Lung (tissue), 12 donors: ENCODE measurements around the gene NUTM1. TPM values are rescaled to one million over a fixed set of nuclear protein-coding genes. Genes with fewer than 3 reads are reported as not detected.

Experiments
- ATAC-seq: fragments of 200-7000 bp; cut with Tn5 transposase; one replicate; pipeline ENCODE4 v1.9.1; 2020; ENCODE audit warnings: moderate number of reproducible peaks; ENCODE audit not compliant: insufficient read depth, low FRiP score
- DNase-seq, 3 donors: peaks; one replicate each; pipeline ENCODE4 v3.0.0-alpha.2; 2013 to 2017
- H3K27ac ChIP-seq, 2 donors: one replicate each; pipeline ENCODE4 v1.5.1; 2013; ENCODE audit warnings: mild to moderate bottlenecking in 2 of 2, moderate library complexity in 2 of 2, control low read depth in 1 of 2, inconsistent platforms in 1 of 2, low read depth in 1 of 2, low read length in 1 of 2
- H3K27me3 ChIP-seq, 3 donors: one replicate each; pipeline ENCODE4 v1.5.1; 2013; ENCODE audit warnings: low read length in 2 of 3; ENCODE audit not compliant: control insufficient read depth in 3 of 3, insufficient read depth in 3 of 3
- H3K36me3 ChIP-seq, 4 donors: one replicate each; pipeline ENCODE4 v1.5.1; 2013; ENCODE audit warnings: low read length in 4 of 4, mild to moderate bottlenecking in 1 of 4, moderate library complexity in 1 of 4; ENCODE audit not compliant: control insufficient read depth in 4 of 4, insufficient read depth in 4 of 4
- H3K4me1 ChIP-seq, 5 donors: one replicate each; pipeline ENCODE4 v1.5.1; 2013; ENCODE audit warnings: low read length in 5 of 5, mild to moderate bottlenecking in 2 of 5, moderate library complexity in 1 of 5; ENCODE audit not compliant: control insufficient read depth in 5 of 5, insufficient read depth in 5 of 5
- H3K4me3 ChIP-seq: one replicate; pipeline ENCODE4 v1.5.1; 2013; ENCODE audit warnings: mild to moderate bottlenecking, control low read depth, moderate library complexity
- H3K9ac ChIP-seq, 2 donors: one replicate each; pipeline ENCODE4 v1.5.1; 2013; ENCODE audit warnings: low read length in 2 of 2, control low read depth in 1 of 2; ENCODE audit not compliant: insufficient read depth in 1 of 2
- H3K9me3 ChIP-seq, 4 donors: one replicate each; pipeline ENCODE4 v1.5.1; 2013; ENCODE audit warnings: low read length in 3 of 4, mild to moderate bottlenecking in 1 of 4, moderate library complexity in 1 of 4; ENCODE audit not compliant: control insufficient read depth in 4 of 4, insufficient read depth in 3 of 4
- WGBS, 2 donors: extraction: QIAGEN DNeasy Blood & Tissue Kit; methylation state at CpG; one replicate each; pipeline ENCODE4 v1.1.7; 2013; 5-methylcytosine and 5-hydroxymethylcytosine counted together
- polyA plus RNA-seq, 2 donors: library from polyadenylated mRNA; stranded (reverse); fragments of 200-250 nt; gene quantifications; one replicate each; pipeline ENCODE4 v1.2.1, GENCODE V29; 2013
- total RNA-seq, 2 donors: library from RNA; depleted of rRNA in 1 of 2; stranded (reverse); fragments of >200 nt in 1 of 2; gene quantifications; one replicate each; pipeline ENCODE4 v1.2.1, GENCODE V29; 2014 to 2021
- TF ChIP-seq, protein P1 (sequence below): IDR thresholded peaks from 2 replicates; pipeline ENCODE4 v1.5.1; 2012; ENCODE audit warnings: mild to moderate bottlenecking; ENCODE audit errors: control extremely low read depth, extremely low read depth
- donor health status: control.
- donor health status: control.
- donor health status: Bipolar disorder and iron deficiency.
- donor health status: healthy.
- donor health status: DM: yes; HTN: yes; CAD: no.

NUTM1 gene
- total and polyA plus RNA-seq, 4 donors, result 0.02 TPM; not detected in 3

DNA sequence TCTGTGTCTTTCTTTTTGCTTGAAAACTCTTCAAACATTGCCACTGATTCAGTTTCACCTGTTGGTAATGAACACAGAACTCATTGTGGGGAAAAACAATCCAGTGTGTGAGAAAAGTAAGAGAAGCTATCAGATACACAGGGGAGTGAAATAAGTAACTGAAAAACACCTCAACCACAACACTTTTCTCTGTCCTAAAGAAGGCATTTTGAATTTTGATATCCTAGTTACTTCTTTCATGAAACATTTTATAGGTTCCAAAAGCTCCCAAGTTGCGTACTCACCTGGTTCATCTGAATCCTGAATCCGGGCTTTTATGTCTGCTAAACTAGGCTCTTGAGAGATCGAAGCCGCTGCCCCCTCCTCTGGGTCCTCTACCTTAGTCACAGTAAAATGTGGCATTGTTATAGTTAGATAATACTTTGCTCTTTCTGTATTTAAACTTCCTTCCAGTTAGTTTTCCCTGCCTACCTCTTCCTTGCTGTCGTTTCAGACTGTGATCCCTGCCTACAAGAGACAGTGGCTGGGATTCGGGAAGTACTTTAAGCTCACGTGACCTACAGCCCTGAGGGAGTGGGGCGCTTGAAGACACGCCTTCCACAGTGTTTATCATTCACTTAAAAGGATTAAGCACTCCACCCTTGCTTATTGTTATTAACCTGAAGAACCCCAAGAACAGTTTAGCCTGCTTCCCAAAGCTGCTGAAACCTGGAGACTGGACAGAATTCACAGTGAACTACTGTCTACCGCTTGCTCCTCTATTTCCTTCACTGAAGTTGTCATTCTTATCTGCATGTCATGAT is 24.6 kb upstream of the NUTM1 start:
- Histone ChIP-seq H3K27me3 (no peaks in the 10 kb centered on the region), H3K36me3 (peaks cover 0 to 4% (median 0%) of the 10 kb centered on the region in 4 donors), H3K27ac (peak overlapping the region; percentile 70 to 71), H3K4me1 (peaks cover 0 to 9% (median 2%) of the 10 kb centered on the region in 5 donors), H3K9ac (peak overlapping the region; percentile 54 to 65), H3K9me3 (no peaks in the 10 kb centered on the region), H3K4me3 (peak overlapping the region; percentile 58)
- DNase-seq (peak; percentile 63 to 81 (median 78)), ATAC-seq (peak; percentile 93)
- TF ChIP-seq, protein P1, sequence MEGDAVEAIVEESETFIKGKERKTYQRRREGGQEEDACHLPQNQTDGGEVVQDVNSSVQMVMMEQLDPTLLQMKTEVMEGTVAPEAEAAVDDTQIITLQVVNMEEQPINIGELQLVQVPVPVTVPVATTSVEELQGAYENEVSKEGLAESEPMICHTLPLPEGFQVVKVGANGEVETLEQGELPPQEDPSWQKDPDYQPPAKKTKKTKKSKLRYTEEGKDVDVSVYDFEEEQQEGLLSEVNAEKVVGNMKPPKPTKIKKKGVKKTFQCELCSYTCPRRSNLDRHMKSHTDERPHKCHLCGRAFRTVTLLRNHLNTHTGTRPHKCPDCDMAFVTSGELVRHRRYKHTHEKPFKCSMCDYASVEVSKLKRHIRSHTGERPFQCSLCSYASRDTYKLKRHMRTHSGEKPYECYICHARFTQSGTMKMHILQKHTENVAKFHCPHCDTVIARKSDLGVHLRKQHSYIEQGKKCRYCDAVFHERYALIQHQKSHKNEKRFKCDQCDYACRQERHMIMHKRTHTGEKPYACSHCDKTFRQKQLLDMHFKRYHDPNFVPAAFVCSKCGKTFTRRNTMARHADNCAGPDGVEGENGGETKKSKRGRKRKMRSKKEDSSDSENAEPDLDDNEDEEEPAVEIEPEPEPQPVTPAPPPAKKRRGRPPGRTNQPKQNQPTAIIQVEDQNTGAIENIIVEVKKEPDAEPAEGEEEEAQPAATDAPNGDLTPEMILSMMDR, result no peak
- 1 to 3% methylated on average over 10 of the region's 10 CpGs for WGBS, 2 donors

DNA sequence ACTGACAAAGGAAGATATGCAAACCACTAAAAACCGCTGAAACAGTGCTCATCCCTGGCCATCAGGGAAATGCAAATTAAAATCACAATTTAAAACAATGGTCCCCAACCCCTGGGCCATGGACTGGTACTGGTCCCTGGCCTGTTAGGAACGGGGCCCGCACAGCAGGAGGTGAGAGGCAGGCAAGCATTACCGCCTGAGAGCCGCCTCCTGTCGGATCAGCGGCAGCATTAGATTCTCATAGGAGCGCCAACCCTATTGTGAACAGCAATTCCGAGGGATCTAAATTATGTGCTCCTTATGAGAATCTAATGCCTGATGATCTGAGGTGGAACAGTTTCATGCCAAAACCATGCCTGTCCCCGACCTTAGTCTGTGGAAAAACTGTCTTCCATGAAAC is 19.9 kb upstream of the NUTM1 start:
- Histone ChIP-seq H3K9ac (no peak overlapping the region), H3K36me3 (no peaks in the 10 kb centered on the region), H3K27ac (no peak overlapping the region), H3K4me3 (no peak overlapping the region), H3K27me3 (no peaks in the 10 kb centered on the region), H3K4me1 (peaks cover 0 to 5% (median 0%) of the 10 kb centered on the region in 5 donors), H3K9me3 (no peaks in the 10 kb centered on the region)
- DNase-seq (no peak), ATAC-seq (no peak)
- WGBS, 2 donors, result 97 to 98% methylated on average over 10 of the region's 10 CpGs
- TF ChIP-seq, protein P1, result no peak

GRCh38 chr15:34324933-34325332 is 18.2 kb upstream of the NUTM1 start:
- ATAC-seq (no peak), DNase-seq (no peak)
- no peak overlapping the region for H3K4me3 ChIP-seq
- H3K36me3 ChIP-seq, result no peaks in the 10 kb centered on the region
- WGBS, 2 donors, result 96% methylated on average over 1 of the region's 1 CpG
- H3K27me3 ChIP-seq, result no peaks in the 10 kb centered on the region
- H3K4me1 ChIP-seq, result peaks cover 0 to 5% (median 0%) of the 10 kb centered on the region in 5 donors
- no peak overlapping the region for H3K27ac ChIP-seq
- TF ChIP-seq, protein P1, result no peak
- no peak overlapping the region for H3K9ac ChIP-seq
- no peaks in the 10 kb centered on the region for H3K9me3 ChIP-seq
